Natural killer cell (primary cell): ENCODE results near the gene KRTAP21-2. TPM values are rescaled to one million over a fixed set of nuclear protein-coding genes. Genes with fewer than 3 reads are reported as not detected.

Experiments used
- ATAC-seq, 3 donors: fragments of 150-1000 bp in 2 of 3; fragments of 200-7000 bp in 1 of 3; cut with Tn5 transposase; 1 replicate in 1 of 3; 2 replicates in 2 of 3; pipeline ENCODE4 v1.10.0; 2021; ENCODE audit warnings: mild to moderate bottlenecking in 2 of 3, moderate library complexity in 2 of 3
- DNase-seq, 2 donors: peaks; one replicate each; pipeline versions ENCODE4 v3.0.0 to v3.0.0-alpha.2; 2013 to 2021; ENCODE audit warnings: mixed read lengths in 1 of 2
- H3K27ac ChIP-seq: one replicate; pipeline ENCODE4 v1.5.1; 2013; ENCODE audit warnings: mild to moderate bottlenecking, low read length
- H3K27me3 ChIP-seq: one replicate; pipeline ENCODE4 v1.6.1; 2013; ENCODE audit warnings: low read length; ENCODE audit not compliant: control insufficient read depth, insufficient read depth
- H3K36me3 ChIP-seq: one replicate; pipeline ENCODE4 v1.6.1; 2013; ENCODE audit warnings: low read length; ENCODE audit not compliant: control insufficient read depth, insufficient read depth
- H3K4me1 ChIP-seq: one replicate; pipeline ENCODE4 v1.6.1; 2013; ENCODE audit warnings: low read length; ENCODE audit not compliant: control insufficient read depth, insufficient read depth
- H3K4me3 ChIP-seq: one replicate; pipeline ENCODE4 v1.5.1; 2013; ENCODE audit warnings: low read length
- H3K9me3 ChIP-seq: one replicate; pipeline ENCODE4 v1.6.1; 2013; ENCODE audit warnings: low read length; ENCODE audit not compliant: control insufficient read depth, insufficient read depth
- H3K27ac Mint-ChIP-seq, 2 donors: one replicate each; pipeline ENCODE4 v1.8.0; 2022; ENCODE audit warnings: mild to moderate bottlenecking in 2 of 2, mixed read lengths in 2 of 2, moderate library complexity in 1 of 2
- H3K27me3 Mint-ChIP-seq, 2 donors: one replicate each; pipeline ENCODE4 v1.8.0; 2022; ENCODE audit warnings: low read depth in 2 of 2, mixed read lengths in 2 of 2
- H3K36me3 Mint-ChIP-seq: one replicate; pipeline ENCODE4 v1.8.0; 2022; ENCODE audit warnings: mixed read lengths
- H3K4me1 Mint-ChIP-seq, 2 donors: one replicate each; pipeline ENCODE4 v1.8.0; 2022; ENCODE audit warnings: mixed read lengths in 2 of 2
- H3K4me3 Mint-ChIP-seq: one replicate; pipeline ENCODE4 v1.8.0; 2022; ENCODE audit warnings: mild to moderate bottlenecking, moderate library complexity, mixed read lengths
- H3K9me3 Mint-ChIP-seq, 2 donors: one replicate each; pipeline ENCODE4 v1.8.0; 2022; ENCODE audit warnings: mixed read lengths in 2 of 2
- WGBS: methylation state at CpG from one replicate; pipeline ENCODE4 v1.1.7; 2013; ENCODE audit warnings: missing lambda C conversion rate; ENCODE audit not compliant: insufficient coverage; 5-methylcytosine and 5-hydroxymethylcytosine counted together
- intact Hi-C: fragments of 100-400 bp; cut with micrococcal nuclease; formaldehyde crosslinking; loops from one replicate; pipeline ENCODE4 v1.14.2; 2022
- total RNA-seq, 4 donors: library from RNA; stranded (reverse); fragments of 120-200 nt in 1 of 4; gene quantifications; one replicate each; pipeline versions ENCODE4 v1.2.3 to v1.2.4, GENCODE V29; 2013 to 2022
- TF ChIP-seq, protein P1 (sequence below): fragments of 200-600 bp; IDR thresholded peaks from one replicate; pipeline ENCODE4 v1.8.0; 2022; ENCODE audit warnings: antibody characterized with exemption

The KRTAP21-2 gene
- total RNA-seq, result not detected
- not detected for total RNA-seq (2013)

DNA sequence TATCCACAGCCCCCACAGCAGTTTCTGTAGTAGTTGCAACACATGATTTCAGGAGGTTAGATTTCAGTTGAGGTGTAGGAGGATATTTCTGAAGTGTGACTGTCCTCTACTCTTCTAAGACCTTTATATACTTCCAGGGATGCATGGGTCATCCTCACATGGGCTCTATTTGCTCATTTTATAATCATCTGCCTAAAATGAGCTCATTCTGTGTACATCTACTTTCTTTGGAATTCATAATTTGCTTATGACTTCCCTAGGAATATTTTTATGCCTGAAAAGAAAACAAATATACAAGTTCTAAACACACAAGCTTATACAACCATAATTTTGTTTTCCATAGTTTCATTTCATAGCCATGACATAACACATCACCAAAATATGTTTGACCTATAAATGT lies at the start of gene KRTAP21-2:
Gene KRTAP21-2, minus strand, starts transcription at position 101 of the 400 bp plus-strand sequence. Its CDS starts 57 bp downstream, at position 44.
- Histone ChIP-seq H3K4me3 (no peak within 1 kb of the TSS), H3K27ac (no peak within 1 kb of the TSS), H3K9me3 (no peaks in the 10 kb centered on the region), H3K36me3 (no peaks in the 10 kb centered on the region), H3K4me1 (no peaks in the 10 kb centered on the region), H3K27me3 (no peaks in the 10 kb centered on the region)
- Mint-ChIP-seq H3K27me3 (no peaks in the 10 kb centered on the region), H3K27ac (no peak within 1 kb of the TSS), H3K4me3 (no peak within 1 kb of the TSS), H3K9me3 (peaks cover 7 to 12% of the 10 kb centered on the region in 2 donors), H3K36me3 (no peaks in the 10 kb centered on the region), H3K4me1 (no peaks in the 10 kb centered on the region)
- intact Hi-C loops, result no loop called here
- DNase-seq (no peak), ATAC-seq (no peak)
- TF ChIP-seq, protein P1, sequence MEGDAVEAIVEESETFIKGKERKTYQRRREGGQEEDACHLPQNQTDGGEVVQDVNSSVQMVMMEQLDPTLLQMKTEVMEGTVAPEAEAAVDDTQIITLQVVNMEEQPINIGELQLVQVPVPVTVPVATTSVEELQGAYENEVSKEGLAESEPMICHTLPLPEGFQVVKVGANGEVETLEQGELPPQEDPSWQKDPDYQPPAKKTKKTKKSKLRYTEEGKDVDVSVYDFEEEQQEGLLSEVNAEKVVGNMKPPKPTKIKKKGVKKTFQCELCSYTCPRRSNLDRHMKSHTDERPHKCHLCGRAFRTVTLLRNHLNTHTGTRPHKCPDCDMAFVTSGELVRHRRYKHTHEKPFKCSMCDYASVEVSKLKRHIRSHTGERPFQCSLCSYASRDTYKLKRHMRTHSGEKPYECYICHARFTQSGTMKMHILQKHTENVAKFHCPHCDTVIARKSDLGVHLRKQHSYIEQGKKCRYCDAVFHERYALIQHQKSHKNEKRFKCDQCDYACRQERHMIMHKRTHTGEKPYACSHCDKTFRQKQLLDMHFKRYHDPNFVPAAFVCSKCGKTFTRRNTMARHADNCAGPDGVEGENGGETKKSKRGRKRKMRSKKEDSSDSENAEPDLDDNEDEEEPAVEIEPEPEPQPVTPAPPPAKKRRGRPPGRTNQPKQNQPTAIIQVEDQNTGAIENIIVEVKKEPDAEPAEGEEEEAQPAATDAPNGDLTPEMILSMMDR, result no peak

DNA sequence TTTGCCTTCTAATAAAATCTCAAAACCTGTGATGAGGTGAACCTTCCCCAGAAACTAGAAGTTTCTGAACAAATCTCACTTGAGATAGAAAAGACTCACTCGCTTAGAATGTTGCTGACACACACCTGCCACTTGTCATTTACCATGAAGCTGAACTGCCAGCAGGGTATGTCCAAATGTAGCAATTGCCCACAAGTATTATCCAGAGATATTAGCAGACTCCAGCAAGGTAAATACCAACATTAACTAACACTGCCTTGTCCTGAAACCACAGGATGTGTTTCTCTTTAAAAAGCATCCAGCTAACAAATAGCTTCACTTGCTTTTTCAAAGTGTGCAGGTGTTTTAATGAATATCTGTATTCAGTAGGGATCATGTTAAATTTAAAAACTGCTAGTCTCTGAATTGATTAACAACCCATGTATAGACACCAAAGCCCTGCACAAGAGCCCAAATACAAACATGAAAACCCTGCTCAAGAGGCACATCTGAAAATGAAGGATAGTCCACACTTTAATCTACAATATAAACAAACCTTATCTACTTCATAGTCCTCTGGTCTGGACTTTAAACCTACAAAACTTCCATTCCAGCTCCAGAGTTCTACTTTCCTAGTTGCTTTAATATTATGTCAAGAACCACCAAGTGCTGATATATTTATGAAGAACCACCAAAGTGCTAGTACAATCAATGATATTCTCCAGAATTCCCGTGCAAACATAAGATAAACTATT lies 46.7 kb upstream of the KRTAP21-2 start:
- TF ChIP-seq, protein P1, result no peak
- intact Hi-C loops, result no loop called here
- DNase-seq, result no peak
- H3K27ac Mint-ChIP-seq, result no peak overlapping the region
- Histone ChIP-seq H3K27ac (no peak overlapping the region), H3K36me3 (no peaks in the 10 kb centered on the region), H3K27me3 (no peaks in the 10 kb centered on the region), H3K4me3 (no peak overlapping the region), H3K9me3 (no peaks in the 10 kb centered on the region), H3K4me1 (no peaks in the 10 kb centered on the region)
- H3K9me3 Mint-ChIP-seq, result peaks cover 5 to 8% of the 10 kb centered on the region in 2 donors
- no peak for ATAC-seq
- no peaks in the 10 kb centered on the region for H3K36me3 Mint-ChIP-seq
- no peaks in the 10 kb centered on the region for H3K27me3 Mint-ChIP-seq
- no peaks in the 10 kb centered on the region for H3K4me1 Mint-ChIP-seq
- H3K4me3 Mint-ChIP-seq, result no peak overlapping the region
- 87% methylated on average over 1 of the region's 2 CpGs for WGBS

DNA sequence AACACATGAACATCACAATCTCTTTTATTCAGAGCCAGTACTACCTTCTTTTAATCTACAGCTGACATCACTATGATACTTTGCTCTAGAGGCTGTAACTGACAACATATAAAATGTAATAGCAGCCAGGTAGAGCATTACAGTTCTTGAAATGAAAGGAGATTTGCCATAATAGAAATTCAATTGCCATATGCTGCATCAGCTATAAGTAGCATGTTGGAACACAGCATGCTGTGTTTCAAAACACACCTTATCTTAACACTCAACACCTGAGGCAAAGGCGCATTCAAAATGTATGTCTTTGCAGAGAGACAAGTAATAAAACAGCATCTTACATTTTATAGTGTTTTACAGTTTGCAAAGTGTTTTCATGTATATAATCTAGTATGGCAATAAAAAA lies 32.2 kb upstream of the KRTAP21-2 start:
- DNase-seq (no peak), ATAC-seq (no peak)
- no peak overlapping the region for H3K4me3 ChIP-seq
- no peaks in the 10 kb centered on the region for H3K4me1 ChIP-seq
- no peaks in the 10 kb centered on the region for H3K27me3 ChIP-seq
- H3K9me3 ChIP-seq, result no peaks in the 10 kb centered on the region
- H3K27ac Mint-ChIP-seq, result no peak overlapping the region
- WGBS, result no CpG with 5 or more reads among the region's 1 CpG
- peaks cover 6 to 7% of the 10 kb centered on the region in 2 donors for H3K9me3 Mint-ChIP-seq
- no peaks in the 10 kb centered on the region for H3K4me1 Mint-ChIP-seq
- no peak overlapping the region for H3K4me3 Mint-ChIP-seq
- H3K36me3 Mint-ChIP-seq, result peaks cover 7% of the 10 kb centered on the region
- H3K27me3 Mint-ChIP-seq, result no peaks in the 10 kb centered on the region
- H3K36me3 ChIP-seq, result no peaks in the 10 kb centered on the region
- TF ChIP-seq, protein P1, result no peak
- no peak overlapping the region for H3K27ac ChIP-seq
- intact Hi-C loops, result no loop called here
